Neural cell (in vitro differentiated cells): Measurements from ENCODE around the gene RWDD4.

Experiments used
- EP300 ChIP-seq: fragments of 450-650 bp; conservative IDR thresholded peaks from 2 replicates; pipeline ENCODE4 v1.6.1; 2014; ENCODE audit warnings: antibody characterized with exemption, mild to moderate bottlenecking, moderate library complexity; ENCODE audit not compliant: poor library complexity, severe bottlenecking
- EZH2 ChIP-seq: fragments of 200-600, 300-800 bp; shearing (Covaris generic), sonication (generic); IDR thresholded peaks from 2 replicates; pipeline ENCODE4 v1.6.1; 2014; ENCODE audit warnings: antibody characterized with exemption, low read length, borderline replicate concordance, mild to moderate bottlenecking; ENCODE audit not compliant: insufficient read depth, poor library complexity, severe bottlenecking
- POLR2AphosphoS5 ChIP-seq: IDR thresholded peaks from 2 replicates; pipeline ENCODE4 v1.6.1; 2012
- RAD21 ChIP-seq: fragments of 450-650 bp; conservative IDR thresholded peaks from 2 replicates; pipeline ENCODE4 v1.6.1; 2014; ENCODE audit warnings: antibody characterized with exemption, mild to moderate bottlenecking, moderate library complexity
- SMC3 ChIP-seq: fragments of 450-650 bp; conservative IDR thresholded peaks from 2 replicates; pipeline ENCODE4 v1.6.1; 2014; ENCODE audit warnings: antibody characterized with exemption, mild to moderate bottlenecking, moderate library complexity; ENCODE audit not compliant: poor library complexity
- TF ChIP-seq, protein P1 (sequence below): fragments of 450-650 bp; IDR thresholded peaks from 2 replicates; pipeline ENCODE4 v1.5.1; 2014; ENCODE audit warnings: antibody characterized with exemption, mild to moderate bottlenecking, moderate library complexity; ENCODE audit not compliant: poor library complexity, severe bottlenecking

DNA sequence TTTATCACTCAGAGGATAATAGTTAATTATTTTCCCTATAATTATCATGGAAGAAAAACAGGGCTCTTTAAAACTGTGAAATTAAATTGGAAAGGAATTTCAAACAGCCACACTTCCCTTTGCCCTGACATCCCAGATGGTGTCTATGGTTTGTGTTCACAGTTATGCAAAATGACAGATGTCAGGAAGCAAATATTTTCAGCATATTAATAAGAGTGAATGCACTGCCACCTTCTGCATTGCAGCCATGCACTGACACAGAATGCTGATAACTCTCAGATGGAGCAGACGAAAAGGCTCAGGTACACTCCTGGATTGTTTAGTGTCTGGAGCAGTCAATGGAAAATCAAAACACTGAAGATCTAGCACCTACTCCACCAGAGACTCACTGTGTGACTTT is 57.6 kb downstream of the RWDD4 start:
- TF ChIP-seq, protein P1, sequence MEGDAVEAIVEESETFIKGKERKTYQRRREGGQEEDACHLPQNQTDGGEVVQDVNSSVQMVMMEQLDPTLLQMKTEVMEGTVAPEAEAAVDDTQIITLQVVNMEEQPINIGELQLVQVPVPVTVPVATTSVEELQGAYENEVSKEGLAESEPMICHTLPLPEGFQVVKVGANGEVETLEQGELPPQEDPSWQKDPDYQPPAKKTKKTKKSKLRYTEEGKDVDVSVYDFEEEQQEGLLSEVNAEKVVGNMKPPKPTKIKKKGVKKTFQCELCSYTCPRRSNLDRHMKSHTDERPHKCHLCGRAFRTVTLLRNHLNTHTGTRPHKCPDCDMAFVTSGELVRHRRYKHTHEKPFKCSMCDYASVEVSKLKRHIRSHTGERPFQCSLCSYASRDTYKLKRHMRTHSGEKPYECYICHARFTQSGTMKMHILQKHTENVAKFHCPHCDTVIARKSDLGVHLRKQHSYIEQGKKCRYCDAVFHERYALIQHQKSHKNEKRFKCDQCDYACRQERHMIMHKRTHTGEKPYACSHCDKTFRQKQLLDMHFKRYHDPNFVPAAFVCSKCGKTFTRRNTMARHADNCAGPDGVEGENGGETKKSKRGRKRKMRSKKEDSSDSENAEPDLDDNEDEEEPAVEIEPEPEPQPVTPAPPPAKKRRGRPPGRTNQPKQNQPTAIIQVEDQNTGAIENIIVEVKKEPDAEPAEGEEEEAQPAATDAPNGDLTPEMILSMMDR, result peak; percentile 61
- TF ChIP-seq SMC3 (peak; percentile 63), POLR2AphosphoS5 (no peak), EZH2 (no peak), EP300 (peak; percentile 58), RAD21 (peak; percentile 63)
